A673 (cell line): ENCODE data around the gene CYP26C1.

Experiments
- EZH2 ChIP-seq: fragments of 200-600 bp; sonication (generic); IDR thresholded peaks from 2 replicates; pipeline ENCODE4 v1.6.1; 2017; ENCODE audit warnings: borderline replicate concordance, low read depth, mild to moderate bottlenecking, mixed read lengths, antibody characterized with exemption, low read length; ENCODE audit not compliant: poor library complexity, severe bottlenecking
- TF ChIP-seq, protein P1 (sequence below): fragments of 300-800, 200-600 bp; sonication (generic); conservative IDR thresholded peaks from 2 replicates; pipeline ENCODE4 v1.5.1; 2017; ENCODE audit warnings: low read depth, mild to moderate bottlenecking, antibody characterized with exemption, low read length, moderate library complexity, mixed read lengths

GRCh38 chr10:93095225-93095624, 34.6 kb downstream of the CYP26C1 start:
- no peak for TF ChIP-seq EZH2
- TF ChIP-seq, protein P1, sequence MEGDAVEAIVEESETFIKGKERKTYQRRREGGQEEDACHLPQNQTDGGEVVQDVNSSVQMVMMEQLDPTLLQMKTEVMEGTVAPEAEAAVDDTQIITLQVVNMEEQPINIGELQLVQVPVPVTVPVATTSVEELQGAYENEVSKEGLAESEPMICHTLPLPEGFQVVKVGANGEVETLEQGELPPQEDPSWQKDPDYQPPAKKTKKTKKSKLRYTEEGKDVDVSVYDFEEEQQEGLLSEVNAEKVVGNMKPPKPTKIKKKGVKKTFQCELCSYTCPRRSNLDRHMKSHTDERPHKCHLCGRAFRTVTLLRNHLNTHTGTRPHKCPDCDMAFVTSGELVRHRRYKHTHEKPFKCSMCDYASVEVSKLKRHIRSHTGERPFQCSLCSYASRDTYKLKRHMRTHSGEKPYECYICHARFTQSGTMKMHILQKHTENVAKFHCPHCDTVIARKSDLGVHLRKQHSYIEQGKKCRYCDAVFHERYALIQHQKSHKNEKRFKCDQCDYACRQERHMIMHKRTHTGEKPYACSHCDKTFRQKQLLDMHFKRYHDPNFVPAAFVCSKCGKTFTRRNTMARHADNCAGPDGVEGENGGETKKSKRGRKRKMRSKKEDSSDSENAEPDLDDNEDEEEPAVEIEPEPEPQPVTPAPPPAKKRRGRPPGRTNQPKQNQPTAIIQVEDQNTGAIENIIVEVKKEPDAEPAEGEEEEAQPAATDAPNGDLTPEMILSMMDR = no peak
